Non-pigmented ciliary epithelial cell (primary cell): ENCODE measurements around the gene KRTAP5-6.

Source experiments
- DNase-seq: peaks from one replicate; pipeline ENCODE4 v3.0.0-alpha.2; 2010; ENCODE audit warnings: low read depth

Gene KRTAP5-6

GRCh38 chr11:1702506-1702905 lies 5.5 kb downstream of the KRTAP5-6 start:
- no peak for DNase-seq

- no peak for DNase-seq
Observed at GRCh38 chr11:1703146-1703545, 6.2 kb downstream of the KRTAP5-6 start.

GRCh38 chr11:1705126-1706052 lies 8.4 kb downstream of the KRTAP5-6 start:
- no peak for DNase-seq

GRCh38 chr11:1706634-1707400 lies 9.8 kb downstream of the KRTAP5-6 start:
- DNase-seq: no peak

- DNase-seq: no peak
Observed at GRCh38 chr11:1707751-1708150, 10.8 kb downstream of the KRTAP5-6 start.

- DNase-seq: no peak
Observed at GRCh38 chr11:1708716-1709115, 11.7 kb downstream of the KRTAP5-6 start.

- DNase-seq: no peak
Observed at GRCh38 chr11:1714908-1715885, 18.2 kb downstream of the KRTAP5-6 start.

- DNase-seq: no peak
Observed at GRCh38 chr11:1717745-1718144, 20.8 kb downstream of the KRTAP5-6 start.

- DNase-seq: no peak
Observed at GRCh38 chr11:1718326-1718725, 21.3 kb downstream of the KRTAP5-6 start.

GRCh38 chr11:1719781-1720180 lies 22.8 kb downstream of the KRTAP5-6 start:
- DNase-seq: no peak

GRCh38 chr11:1727096-1727690 lies 30.2 kb downstream of the KRTAP5-6 start:
- no peak for DNase-seq

GRCh38 chr11:1727861-1728260 lies 30.9 kb downstream of the KRTAP5-6 start:
- no peak for DNase-seq

- no peak for DNase-seq
Observed at GRCh38 chr11:1728301-1728700, 31.3 kb downstream of the KRTAP5-6 start.

GRCh38 chr11:1728931-1729691 lies 32.1 kb downstream of the KRTAP5-6 start:
- DNase-seq: no peak

- no peak for DNase-seq
Observed at GRCh38 chr11:1729692-1730011, 32.7 kb downstream of the KRTAP5-6 start.

GRCh38 chr11:1730059-1730629 lies 33.1 kb downstream of the KRTAP5-6 start:
- no peak for DNase-seq

GRCh38 chr11:1731451-1732059 lies 34.6 kb downstream of the KRTAP5-6 start:
- no peak for DNase-seq

- DNase-seq: no peak
Observed at GRCh38 chr11:1732418-1733008, 35.5 kb downstream of the KRTAP5-6 start.

GRCh38 chr11:1733009-1733715 lies 36.2 kb downstream of the KRTAP5-6 start:
- DNase-seq: no peak
